Kidney capillary endothelial cell (primary cell): ENCODE results near the gene NDUFB2.
"Not testable (repeated sequence)": the region's sequence is repeated elsewhere in the genome, so short reads cannot be mapped to it uniquely, and the experiment has no call there.

Source experiments
- DNase-seq: peaks from one replicate; pipeline ENCODE4 v3.0.0-alpha.2; 2018; ENCODE audit warnings: low spot score

The NDUFB2 gene

DNA sequence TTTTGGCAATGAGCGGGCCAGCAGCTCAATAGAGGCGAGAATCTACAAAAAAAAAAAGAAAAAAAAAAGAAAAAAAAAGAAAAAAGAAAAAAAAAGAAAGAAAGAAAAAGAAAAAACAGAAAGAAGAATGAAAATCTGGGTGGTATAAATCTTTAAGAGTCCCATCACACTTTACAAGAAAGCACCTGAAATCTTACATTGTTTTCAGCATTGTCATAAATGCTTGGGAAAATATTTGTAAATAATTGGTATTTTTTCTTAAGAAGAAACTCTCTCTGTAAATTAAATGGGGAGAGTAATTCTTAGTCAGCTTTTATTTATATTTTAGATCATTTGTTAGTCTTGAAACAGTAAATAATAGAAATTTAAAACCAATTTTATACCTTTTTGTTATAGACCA lies 38.2 kb downstream of the NDUFB2 start:
- DNase-seq: no peak

DNA sequence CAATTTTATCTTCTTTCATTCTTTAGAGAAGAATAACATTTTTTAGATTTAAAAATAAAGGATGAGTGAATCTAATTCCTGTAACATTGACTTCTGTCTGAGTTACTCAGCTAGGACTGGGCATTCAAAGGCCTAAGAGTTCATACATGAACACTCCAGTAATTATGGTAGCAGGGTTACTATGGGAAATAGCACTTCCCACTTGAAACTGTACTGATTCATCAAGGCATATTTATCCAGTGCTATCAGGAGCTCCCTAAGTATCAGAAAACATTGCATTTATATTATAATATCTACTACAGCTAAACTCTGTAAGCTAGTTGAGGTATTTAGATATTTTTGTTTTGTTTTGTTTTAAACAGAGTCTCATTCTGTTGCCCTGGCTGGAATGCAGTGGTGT lies 41.8 kb downstream of the NDUFB2 start:
- no peak for DNase-seq

DNA sequence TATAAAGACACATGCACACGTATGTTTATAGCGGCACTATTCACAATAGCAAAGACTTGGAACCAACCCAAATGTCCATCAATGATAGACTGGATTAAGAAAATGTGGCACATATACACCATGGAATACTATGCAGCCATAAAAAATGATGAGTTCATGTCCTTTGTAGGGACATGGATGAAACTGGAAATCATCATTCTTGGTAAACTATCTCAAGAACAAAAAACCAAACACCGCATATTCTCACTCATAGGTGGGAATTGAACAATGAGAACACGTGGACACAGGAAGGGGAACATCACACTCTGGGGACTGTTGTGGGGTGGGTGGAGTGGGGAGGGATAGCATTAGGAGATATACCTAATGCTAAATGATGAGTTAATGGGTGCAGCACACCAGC lies 46.7 kb downstream of the NDUFB2 start:
- DNase-seq: not testable (repeated sequence)

DNA sequence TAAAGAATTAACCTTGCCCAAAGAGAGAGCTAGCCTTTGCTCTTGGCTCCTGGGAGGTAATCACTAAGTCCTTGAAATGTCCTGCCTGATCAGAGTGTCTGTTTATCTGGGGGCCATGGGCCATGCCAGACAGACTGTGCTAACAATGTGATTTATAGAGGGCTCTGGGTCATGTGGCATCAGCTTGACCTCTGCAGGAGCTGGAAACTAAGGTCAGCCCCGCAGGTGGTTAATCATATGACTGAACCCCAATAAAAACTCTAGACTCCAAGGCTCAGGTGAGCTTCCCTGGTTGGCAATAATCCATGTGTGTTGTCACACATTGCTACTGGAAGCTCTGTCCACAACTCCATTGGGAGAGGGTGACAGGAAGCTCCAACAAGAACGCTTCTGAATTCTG lies 47.5 kb downstream of the NDUFB2 start:
- no peak for DNase-seq

DNA sequence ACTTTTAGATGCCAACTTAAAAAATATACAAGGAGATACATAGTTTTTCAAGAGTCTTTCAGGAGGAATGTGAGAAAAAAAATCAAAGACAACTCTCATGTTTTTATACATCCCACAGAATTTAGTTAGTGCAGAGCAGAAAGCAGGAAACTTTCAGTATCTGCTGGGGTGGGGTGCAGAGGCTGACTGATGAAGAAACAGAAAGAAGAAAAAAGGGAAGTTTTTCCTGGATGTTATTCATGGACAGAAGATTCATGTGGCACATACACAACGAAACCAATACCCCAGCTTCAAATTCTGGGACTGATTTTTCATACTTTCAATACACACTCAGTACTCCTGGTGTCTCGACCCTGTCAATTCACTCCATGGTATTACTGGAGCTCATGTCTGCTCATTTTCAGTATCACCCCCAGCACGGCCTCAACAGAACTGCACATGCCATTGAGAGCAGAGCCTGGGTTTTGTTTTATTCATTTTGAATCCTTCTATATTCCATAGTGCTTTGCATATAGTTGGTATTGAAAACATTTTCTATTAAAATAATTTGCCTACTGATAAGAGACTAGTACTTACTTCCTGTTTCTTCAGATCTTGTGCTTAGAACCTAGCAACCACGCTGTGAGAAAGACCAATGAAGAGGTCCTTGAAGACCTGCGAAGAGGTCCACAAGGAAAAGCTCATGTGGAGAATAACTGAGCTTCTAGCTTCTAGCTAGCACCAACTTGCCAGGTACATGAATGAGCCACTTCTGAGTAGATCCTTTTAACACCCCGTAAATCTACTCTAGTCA lies 49.0 kb downstream of the NDUFB2 start:
- no peak for DNase-seq

DNA sequence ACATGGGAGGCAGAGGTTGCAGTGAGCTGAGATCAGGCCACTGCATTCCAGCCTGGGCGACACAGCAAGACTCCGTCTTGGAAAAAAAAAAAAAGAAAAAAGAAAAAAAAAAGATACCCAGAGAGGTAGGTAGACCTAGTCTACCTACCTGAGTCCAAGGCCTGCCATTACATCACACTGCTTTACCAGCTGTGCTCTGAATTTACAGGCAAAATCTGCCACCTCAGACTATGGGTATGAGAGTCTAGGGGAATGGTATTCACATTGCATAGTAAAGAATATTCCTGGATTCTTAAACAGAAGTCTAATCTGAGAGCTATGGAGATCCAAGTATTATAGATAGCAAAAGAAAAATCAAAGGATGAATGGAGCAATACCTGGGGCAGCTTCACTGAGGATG lies 50.2 kb downstream of the NDUFB2 start:
- DNase-seq: no peak

DNA sequence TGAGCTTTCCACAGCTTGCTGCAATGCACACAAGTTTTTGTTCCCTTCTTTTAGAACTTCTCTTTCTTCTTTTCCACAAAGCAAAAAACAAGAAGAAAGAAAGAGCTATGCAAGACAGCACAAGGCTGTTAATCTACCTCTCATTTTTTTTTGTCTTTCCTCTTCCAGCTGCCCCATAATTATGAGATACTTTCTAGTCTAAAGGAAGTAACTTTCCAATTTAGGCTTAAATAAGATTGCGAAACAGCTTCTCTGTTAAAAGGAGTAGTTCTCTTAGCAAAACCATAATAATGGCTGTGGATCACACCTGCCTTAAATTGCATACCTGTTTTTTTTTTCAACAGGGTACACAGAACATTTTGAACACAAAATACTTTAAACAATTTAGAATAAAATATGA lies 56.0 kb downstream of the NDUFB2 start:
- DNase-seq: no peak

DNA sequence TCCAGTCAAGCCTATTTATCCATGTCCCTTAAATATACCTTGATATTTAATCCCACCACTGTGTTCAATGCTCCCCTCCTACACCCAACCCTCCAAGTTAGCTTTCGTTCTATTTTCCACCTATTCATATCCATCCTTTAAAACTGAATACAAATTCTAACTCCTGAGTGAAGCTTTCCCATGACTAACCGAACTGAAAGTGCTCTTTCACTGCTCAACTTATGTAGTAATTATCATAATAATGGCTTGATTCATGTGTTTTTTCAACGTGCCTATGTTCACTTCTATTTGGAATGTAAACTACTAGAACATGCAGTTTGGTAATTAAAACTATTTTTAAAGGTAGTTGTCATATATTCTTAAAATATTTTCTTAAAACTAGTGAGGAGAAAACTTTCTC lies 58.0 kb downstream of the NDUFB2 start:
- no peak for DNase-seq
